CD1c-positive myeloid dendritic cell (primary cell): Measurements from ENCODE around the gene MAN2C1.

ENCODE experiments used
- DNase-seq: peaks from one replicate; pipeline ENCODE4 v3.0.0-alpha.2; 2016; ENCODE audit errors: extremely low spot score

The MAN2C1 gene

DNA sequence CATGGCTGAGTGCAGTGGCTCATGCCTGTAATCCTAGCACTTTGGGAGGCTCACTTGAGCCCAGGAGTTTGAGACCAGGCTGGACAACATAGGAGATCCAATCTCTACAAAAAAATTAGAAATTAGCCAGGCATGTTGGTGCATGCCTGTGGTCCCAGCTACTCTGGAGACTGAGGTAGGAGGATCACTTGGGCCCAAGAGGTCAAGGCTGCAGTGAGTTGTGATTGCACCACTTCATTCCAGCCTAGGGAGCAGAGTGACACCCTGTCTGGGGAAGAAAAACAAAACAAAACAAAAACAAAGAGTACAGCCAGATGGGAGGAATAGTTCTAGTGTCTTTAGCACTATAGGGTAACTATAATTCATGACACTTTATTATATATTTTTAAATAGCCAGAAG is 58.7 kb downstream of the MAN2C1 start:
- DNase-seq, result no peak

DNA sequence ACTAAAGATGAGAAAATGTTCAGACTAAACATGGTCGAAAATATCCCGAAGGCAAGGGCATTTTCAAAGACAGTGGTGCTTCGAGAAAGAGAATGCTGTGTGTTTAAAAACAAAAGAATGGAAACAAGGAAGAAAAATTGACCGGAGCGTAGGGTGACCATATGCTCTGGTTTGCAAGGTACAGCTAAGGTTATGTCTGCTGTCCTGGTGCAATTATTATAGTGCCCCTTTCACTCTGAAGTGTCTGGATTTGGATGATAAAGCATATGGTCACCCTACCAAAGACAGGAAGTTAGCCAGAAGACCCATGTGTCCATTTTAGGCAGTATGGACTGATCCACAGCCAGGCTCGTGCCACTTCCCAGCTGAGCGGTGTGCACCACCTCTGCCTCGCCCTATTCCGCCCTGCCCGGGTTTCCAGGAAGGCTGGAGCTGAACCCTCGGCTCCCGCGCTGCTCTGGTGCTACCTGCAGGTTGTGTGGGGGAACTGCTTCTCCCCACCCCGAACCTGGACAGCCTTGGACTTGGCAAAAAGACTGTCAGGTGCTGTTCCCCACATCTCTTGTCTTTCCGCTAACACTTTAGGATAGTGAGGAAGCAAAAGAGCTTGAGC is 60.5 kb downstream of the MAN2C1 start:
- peak; percentile 8 for DNase-seq

DNA sequence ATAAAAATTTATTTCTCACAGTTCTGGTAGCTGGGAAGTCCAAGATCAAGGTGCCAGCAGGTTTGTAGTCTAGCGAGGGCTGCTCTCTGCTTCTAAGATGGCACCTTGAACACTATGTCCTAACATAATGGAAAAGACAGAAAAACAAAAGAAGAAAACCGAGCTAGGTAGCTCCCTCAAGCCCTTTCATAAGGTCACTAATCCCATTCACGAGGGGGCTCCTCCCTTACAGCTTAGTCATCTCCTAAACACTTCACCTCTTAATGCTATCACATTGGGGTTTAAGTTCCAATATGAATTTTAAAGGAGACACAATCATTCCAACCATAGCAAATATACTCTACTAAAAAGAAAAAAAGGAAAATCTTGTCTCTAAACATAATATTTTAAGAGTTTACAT is 62.2 kb downstream of the MAN2C1 start:
- DNase-seq, result no peak
